Measurements from ENCODE around the gene GALK2.
"Not testable (repeated sequence)": the region's sequence is repeated elsewhere in the genome, so short reads cannot be mapped to it uniquely, and the experiment has no call there.

The GALK2 gene

DNA sequence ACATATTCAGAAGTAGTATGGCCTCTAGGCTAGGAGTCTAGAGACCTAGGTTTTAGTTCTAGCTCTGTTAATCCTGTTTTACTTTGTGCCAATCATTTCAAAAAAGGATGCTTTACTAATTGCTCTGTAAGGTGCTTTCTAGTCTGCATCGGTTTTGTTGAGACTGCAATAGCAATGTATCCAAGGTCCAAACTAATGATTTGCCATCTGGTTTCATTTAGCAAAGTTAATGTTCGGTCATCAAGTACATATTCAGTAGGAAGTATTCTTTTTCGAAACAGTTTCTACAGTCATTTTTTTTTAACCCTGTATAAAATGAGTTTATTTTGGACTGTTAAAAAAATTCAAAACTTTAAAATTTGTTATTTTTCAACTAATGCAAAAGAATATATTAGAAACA lies 2.0 kb upstream of the GALK2 start:
- FAIRE-seq: no peak

DNA sequence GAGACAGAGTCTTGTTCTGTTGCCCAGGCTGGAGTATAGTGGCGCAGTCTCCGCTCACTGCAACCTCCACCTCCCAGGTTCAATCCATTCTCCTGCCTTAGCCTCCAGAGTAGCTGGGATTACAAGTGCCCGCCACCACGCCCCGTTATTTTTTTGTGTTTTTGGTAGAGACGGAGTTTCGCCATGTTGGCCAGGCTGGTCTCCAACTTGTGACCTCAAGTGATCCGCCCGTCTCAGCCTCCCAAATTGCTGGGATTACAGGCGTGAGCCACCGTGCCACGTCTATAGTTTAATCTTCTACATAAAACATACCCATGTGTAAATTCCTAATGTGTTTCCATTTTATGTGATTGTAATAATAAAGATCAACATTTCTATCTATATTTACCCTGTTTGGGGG lies 1.7 kb downstream of the GALK2 start:
- no peak for FAIRE-seq

DNA sequence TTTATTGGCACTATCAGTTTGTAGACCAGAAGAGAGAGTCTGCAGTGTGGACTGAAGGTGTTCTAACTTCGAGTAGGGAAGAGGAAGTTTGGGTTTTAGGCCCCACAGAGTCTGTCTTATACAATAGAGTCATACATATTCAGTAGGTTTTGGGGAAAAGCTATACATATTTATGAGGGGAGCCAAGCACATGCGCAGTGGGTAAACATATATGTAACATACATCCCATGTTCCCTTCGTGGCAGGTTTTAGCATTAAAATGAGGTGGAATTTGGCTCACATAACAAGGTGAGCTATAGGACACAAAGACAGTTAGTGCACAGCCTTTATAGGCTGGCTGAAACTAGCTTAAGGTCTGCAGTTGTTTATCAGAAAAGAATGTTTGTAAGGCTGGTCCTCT lies 4.9 kb downstream of the GALK2 start:
- no peak for FAIRE-seq

DNA sequence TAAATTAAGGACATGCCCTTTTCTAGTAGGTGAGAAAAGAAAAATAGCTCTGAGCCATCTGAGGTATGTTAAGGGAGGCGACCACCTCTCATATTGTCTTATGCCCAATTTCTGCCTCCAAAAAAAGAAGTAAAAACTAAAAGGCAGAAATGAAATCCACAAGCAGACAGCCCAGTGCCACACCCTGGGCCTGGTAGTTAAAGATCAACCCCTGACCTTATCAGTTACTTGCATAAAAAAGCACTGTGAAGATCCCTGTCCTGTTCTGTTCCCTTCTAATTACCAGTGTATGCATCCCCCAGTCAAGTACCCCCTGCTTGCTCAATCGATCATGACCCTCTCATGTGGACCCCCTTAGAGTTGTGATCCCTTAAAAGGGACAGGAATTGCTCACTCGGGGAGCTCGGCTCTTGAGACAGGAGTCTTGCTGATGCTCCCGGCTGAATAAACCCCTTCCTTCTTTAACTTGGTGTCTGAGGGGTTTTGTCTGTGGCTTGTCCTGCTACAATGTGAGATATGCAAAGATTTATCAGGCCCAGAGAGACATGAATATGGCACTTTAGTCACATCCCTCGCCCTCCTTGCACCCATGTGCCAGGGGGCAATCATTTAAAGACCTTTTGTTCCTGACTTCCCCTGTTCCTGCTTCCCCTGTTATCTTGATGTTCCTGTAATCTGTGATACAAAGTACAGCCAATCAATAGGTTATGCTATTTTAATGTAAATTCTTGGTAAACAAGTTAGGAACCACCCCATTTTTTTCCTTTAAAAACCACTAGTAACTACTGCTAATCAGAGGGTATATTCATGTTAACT lies 5.7 kb downstream of the GALK2 start:
- not testable (repeated sequence) for FAIRE-seq

DNA sequence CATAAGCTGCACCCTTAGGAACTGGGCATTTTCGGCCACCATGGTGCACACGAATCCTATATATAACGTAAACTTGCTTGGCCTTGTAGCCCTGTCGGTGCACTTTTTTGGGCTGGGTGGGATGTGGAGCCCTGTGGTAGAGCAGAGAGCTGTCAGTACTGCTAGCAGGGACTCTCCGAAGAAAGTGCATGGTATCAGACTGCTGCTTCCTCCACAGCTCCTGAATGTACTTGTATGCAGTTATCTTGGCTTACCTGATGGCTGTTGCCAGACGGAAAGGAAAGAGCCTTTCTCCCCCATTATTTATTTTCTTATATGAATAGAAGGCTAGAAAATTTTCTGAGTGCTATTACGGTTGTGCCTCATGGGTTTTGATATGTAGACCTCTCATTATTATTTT lies 8.4 kb downstream of the GALK2 start:
- FAIRE-seq: no peak

DNA sequence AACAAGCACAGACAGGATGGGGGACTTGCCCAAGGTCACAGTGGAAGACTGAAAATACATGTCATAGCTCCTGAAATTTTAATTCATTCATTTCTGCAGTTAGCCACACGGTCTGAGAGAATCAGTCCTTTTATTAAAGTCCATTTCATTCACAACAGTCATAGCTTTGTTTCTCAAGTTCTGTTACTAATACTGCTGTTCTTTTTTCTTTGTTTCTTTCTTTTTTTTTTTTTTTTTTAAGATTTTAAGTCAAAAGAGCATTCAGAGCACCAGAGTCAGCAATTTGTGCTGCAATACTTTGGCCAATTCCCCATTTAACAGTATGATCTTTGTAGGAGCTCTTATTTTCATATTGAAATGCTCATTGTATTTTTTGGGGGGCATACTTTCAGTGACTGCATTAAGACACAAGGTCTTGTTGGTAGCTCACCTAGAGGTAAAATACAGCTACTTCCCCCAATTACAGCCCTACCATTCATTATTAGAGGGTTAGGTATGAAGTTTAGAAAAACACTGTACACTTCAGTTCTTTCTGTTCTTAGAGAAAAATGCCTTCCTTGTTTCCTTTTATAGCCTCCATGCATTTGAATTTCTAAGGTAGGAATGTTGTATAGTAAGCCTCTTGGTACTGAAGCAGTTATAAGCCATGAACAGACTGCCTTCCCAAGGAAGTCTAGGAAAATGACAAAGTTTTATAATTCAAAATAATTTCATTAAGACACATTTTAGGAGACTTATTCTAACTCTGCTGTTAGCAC lies 9.6 kb downstream of the GALK2 start:
- FAIRE-seq: no peak

DNA sequence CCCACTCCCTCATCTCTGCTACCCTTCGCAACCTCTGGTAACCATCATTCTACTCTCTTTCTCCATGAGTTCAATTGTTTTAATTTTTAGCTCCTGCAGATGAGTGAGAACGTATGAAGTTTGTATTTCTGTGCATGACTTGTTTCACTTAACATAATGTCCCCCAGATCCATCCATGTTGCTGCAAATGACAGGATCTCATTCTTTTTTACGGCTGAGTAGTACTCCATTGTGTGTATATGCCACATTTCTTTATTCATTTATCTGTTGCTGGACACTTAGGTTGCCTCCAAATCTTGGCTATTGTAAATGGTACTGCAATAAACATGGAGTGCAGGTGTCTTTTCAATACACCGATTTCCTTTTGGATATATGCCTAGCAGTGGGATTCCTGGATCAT lies 12.1 kb downstream of the GALK2 start:
- no peak for FAIRE-seq

DNA sequence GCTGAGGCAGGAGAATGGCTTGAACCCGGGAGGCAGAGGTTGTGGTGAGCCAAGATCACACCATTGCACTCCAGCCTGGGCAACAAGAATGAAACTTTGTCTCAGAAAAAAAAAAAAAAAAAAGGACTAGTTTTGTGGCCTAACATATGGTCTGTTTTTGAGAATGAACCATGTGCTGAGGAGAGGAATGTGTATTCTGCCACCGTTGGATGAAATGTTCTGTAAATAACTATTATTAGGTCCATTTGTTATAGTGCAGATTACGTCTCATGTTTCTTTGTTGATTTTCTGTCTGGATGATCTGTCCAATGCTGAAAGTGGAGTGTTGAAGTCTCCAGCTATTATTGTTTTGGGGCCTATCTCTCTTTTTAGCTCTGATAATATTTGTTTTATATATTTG lies 13.7 kb downstream of the GALK2 start:
- not testable (repeated sequence) for FAIRE-seq

DNA sequence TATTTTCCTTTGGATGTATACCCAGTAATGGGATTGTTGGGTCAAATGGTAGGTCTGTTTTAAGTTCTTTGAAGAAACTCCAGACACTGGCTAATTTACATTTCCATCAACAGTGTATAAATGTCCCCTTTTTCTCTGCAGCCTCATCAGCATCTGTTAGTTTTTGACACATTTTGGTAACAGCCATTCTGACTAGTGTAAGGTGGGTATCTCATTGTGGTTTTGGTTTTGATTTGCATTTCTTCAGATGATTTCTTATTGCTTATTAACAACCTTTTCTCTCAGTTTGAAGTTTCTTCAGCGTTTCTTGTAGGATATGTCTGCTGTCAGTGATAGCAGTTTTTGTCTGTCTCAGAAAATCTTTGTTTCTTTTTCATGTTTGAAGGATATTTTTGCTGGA lies 15.4 kb downstream of the GALK2 start:
- no peak for FAIRE-seq

DNA sequence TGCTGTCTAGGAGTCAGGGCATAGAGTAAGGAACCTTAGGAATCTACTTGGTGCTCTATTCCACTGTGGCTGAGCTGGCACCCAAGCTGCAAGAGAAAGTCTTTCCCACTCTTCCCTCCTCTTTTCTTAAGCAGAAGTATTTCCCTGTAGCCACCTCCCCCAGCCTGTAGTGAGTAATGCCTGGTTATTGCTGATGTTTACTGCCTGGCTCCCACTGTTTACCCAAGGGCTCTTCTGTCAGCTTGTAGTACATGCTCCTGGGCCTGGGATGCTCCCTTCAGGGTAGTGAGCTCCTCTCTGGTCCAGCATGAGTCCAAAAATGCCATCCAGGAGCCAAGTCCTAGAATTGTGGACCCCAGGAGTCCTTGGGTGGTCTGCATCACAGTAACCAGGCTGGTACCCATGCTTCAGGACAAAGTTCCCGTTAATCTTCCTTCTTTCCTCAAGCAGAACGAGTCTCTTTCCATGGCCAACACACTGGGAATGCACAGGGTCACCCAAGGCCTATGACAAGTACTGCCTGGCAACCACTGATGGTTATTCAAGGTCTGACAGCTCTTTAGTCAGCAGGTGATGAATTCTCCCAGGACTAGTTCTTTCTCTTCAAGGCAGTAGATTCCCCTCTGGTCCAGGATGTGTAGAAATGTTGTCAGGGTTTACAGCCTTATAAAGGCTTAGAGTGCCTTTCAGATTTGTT lies 17.6 kb downstream of the GALK2 start:
- FAIRE-seq: no peak

DNA sequence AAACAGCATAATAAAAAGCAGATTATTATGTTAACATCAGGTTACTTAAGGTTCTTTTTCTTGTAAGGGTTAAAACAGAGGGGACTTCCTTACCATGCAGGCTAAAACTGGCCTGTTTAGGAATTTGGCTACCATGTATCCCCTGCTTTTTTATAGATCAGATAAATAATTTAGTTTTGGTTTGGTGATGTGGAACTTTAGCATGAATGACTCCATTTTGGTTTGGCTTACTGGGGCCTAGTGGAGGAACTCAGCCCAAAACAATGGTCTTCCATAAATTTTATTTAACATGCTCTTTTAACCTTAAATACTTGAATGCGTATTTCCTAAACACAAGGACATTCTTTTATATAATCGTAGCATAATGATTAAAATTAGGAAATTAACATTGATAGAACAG lies 18.9 kb downstream of the GALK2 start:
- no peak for FAIRE-seq

DNA sequence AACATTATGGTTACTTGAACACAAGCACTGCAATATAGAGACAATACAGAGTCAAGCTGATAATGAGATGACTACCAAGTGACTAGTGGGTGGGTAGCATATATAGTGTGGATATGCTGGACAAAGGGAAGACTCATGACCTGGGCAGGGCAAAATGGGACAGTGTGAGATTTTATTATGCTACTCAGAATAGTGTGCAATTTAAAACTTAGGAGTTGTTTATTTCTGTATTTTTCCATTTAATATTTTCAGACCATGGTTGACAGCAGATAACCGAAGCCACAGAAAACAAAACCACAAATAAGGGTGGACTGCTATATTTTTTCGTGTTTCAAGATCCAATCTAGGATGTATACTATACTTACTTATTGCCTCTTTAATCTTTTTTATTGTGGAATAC lies 19.6 kb downstream of the GALK2 start:
- no peak for FAIRE-seq

DNA sequence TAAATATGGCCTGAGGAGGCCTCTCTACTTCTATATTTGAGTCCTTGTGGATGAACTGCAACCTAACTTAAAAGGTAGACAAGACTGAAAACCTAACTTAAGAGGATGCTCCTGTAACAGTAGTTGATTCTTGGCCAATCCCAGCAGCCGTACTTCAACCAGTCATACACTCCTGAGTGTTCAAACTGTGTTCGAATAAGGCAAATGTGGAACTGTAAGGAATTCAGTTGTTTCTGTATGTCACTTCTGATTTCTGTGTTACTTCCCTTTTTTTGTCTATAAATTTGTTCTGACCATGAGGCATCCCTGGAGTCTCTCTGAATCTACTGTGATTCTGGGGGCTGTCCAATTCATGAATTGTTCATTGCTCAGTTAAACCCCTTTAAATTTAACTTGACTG lies 20.5 kb downstream of the GALK2 start:
- FAIRE-seq: no peak

DNA sequence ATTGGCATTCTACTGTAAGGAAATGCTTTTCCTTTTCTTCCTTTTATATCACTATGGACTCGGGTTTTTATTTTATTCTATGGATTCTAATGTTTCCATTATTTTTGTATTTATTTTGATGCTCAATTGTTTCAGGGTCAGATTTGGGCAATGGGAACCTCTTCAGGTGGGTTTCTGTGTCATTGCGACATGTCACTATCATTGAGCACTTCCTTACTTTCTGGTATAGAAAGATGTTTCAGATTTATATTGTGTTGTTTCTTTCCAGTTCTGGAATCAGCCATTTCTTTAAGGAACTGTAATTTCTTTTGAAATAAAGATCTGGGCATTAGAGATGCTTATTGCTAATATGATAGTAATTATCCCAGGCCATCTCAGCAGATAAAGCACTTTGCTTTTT lies 21.8 kb downstream of the GALK2 start:
- no peak for FAIRE-seq

DNA sequence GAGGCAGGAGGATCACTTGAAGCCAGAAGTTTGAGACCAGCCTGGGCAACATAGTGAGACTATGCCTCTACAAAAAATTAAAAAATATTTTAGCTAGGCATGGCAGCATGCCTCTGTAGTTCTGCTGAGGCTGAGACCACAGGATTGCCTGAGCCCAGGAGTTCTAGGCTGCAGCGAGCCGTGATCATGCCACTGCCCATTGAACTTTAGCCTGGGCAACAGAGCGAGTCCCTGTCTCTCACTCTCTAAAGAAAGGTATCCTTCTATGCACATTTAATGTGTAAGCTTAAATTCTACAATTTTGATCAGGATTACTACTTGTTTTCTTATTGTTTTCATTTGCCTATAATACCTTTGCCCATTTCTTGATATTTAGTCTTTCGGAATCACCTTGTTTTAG lies 26.8 kb downstream of the GALK2 start:
- FAIRE-seq: no peak

DNA sequence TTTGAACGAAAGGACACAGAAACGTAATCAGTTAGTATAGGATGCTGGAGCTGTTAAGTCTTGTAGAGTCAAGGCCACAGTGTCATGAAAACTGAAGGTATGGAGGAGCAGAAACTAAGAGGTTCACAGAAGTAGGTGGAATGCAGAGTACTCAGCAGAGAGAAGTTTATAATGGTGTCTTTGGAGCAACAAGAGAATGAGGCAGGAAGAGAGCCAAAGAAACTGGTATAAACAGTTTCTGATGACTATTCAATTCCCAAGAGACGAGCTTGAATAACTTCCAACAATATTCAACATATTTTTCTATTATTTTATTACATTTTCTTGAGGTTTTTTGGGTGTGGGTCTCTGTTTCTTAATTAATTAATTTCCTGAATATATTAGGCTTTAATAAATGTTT lies 29.6 kb downstream of the GALK2 start:
- FAIRE-seq: no peak

DNA sequence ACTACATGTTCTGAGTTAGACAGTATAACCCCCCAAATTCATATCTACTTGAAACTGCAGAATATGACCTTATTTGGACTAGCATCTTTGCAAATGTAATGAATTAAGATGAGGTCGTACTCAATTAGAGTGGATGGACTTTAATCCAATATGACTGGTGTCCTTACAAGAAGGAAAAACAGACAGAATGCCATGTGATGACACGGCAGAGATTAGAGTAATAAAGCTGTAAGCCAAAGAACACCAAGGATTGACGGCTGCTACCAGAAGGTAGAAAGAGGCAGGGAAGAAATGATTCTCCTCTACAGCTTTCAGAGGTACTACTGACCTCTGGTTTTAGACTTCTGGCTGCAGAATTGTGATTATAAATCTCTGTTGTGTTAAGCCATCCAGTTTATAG lies 30.3 kb downstream of the GALK2 start:
- no peak for FAIRE-seq

DNA sequence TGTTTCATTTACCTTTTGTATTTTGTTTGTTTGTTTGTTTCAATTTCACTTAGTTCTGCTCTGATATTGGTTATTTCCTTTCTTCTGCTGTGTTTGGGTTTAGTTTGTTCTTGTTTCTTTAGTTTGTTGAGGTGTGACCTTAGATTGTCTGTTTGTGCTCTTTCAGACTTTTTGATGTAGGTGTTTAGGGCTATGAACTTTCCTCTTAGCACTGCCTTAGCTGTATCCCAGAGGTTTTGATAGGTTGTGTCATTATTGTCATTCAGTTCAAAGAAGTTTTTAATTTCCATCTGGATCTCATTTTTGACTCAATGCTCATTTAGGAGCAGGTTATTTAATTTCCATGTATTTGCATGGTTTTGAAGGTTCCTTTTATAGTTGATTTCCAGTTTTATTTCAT lies 38.1 kb downstream of the GALK2 start:
- not testable (repeated sequence) for FAIRE-seq

DNA sequence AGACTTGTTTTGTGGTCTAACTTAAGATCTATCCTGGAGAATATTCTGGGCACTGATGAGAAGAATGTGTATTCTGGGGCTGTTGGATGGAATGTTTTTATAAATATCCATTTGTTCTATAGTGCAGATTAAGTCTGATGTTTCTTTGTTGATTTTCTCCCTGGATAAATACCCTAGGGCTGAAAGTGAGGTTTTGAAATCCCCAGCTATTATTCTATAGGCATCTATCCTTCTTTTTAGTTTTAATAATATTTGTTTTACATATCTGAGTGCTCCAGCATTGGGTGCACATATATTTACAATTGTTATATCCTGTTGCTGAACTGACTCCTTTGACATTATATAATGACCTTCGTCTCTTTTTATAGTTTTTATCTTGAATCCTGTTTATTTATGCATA lies 42.9 kb downstream of the GALK2 start:
- FAIRE-seq: no peak

DNA sequence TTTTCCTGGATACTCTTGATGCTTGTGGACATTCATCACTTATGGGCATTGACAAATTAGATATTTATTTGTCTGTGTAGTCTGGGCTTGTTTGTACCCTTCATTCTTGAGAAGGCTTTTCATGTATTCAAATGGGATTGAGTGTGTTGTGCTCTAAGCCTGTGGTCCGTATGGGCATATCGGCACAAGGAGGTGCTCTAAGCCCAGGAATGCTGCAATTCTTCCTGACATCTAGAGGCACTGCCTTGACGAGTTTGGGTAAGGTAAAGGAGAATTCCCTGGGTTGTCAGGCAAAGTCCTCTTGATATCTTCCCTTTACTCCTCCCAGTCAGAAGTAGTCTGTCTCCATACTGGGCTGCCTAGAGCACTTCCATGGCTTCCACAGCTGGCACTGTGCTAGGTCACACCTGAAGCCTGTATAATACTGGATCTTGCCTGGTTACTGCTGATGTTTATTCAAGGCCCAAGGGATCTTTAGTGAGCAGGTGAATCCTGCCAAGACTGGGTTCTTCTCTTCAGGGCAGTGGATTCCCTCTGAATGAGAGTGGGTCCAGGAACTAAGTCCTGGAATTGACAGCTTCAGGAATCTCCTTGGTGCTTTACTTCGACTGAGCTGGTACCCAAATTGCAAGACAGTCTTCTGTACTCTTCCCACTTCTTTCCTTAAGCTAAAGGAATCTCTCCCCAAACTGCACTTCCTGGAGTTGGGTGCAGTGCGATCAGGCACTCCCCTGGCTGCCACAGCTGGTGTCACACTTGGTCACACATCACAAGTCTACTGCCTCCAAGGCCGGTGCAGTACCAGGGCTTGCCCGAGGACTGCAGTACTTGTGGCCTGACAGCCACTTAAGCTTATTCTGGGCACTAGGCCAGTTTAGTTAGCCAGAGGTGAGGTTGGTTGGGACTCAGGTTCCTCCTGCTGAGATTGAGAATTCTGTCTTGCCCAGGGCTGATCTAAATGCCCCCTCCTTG lies 46.0 kb downstream of the GALK2 start:
- FAIRE-seq: no peak

DNA sequence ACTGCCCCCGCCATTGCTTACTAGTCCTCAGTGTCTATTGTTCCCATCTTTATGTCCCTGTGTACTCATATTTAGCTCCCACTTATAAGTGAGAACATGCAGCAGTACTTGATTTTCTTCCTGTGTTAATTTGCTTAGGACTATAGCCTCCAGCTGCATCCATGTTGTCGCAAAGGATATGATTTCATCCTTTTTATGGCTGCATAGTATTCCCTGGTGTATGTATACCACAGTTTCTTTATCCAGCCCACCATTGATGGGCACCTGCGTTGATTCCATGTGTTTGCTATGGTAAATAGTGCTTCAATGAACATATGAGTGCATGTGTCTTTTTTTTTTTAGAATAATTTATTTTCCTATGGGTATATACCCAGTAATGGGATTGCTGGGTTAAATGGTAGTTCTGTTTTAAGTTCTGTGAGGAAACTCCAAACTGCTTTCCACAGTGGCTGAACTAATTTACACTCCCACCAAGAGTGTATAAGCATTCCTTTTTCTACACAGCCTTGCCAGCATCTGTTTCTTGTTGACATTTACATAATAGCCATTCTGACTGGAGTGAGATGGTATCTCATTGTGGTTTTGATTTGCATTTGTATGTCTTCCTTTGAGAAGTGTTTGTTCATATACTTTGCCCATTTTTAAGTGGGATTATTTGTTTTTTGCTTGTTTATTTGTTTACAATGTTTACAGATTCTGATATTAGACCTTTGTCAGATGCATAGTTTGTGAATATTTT lies 53.7 kb downstream of the GALK2 start:
- no peak for FAIRE-seq
